GM19467 (cell line): ENCODE data around the gene PRDM4.
"Not testable (repeated sequence)": the region's sequence is repeated elsewhere in the genome, so short reads cannot be mapped to it uniquely, and the experiment has no call there.

Source experiments
- ATAC-seq: cut with Tn5 transposase; IDR thresholded peaks from one replicate; pipeline ENCODE4 v1.9.1; 2021; ENCODE audit warnings: mild to moderate bottlenecking, moderate library complexity; ENCODE audit not compliant: unreplicated experiment

PRDM4 gene

GRCh38 chr12:107775093-107775721 is 14.3 kb upstream of the PRDM4 start:
- ATAC-seq, result no peak

DNA sequence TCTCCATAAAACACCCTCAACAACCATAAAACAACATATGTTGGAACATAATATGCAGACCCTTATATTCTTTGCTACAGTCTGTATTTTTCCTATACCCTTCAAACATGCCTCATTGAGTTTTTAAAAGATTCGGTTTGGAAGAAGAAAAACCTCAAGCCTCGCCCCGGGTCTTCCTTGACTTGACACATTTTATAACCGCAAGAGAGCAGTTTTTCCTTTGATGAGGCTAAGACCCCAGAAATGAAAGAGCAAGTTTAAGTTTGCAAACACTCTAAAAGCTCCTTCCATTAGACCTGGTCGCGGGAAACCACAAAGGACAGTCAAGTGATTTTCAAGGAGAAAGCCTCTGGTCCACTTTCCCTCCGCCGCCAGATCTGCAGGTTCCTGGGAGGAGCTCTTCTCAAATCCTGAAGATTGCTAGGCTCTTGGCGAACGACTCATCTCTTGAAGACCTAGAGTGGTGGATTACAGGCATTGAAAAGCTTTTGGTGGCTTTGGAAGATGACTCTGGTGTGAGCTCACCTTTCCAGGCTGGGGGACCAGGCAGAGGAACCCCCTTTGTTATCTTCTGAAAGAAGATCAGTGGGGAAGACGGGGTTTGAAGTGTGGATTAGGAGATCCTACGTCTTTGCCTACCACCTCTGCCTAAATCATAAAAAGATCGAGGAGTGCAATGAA is 13.6 kb upstream of the PRDM4 start, which contains the start of gene ASCL4:
ASCL4 (plus strand) TSS at position 356 of the 681 bp plus-strand sequence. CDS start 515 bp downstream, outside the sequence.
- ATAC-seq, result no peak

DNA sequence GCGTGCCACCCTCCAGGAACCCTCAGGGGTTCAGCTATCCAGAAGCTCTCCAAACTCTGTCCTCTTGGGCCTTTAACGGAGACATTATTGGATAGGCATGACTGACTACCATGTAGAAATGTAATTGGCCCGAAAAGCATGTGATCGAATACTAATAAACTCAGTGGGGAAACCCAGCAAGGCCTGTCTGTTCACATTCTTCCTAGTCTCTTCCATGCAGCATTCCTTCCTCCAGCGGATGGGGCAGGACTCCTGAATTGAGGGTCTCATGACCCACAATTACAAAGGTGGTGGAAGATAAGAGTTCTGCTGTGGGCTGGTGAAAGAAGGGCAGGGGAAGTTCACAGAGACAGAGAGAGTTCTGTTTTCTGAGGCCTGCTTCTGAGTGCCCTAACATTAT is 6.5 kb upstream of the PRDM4 start:
- ATAC-seq, result no peak

DNA sequence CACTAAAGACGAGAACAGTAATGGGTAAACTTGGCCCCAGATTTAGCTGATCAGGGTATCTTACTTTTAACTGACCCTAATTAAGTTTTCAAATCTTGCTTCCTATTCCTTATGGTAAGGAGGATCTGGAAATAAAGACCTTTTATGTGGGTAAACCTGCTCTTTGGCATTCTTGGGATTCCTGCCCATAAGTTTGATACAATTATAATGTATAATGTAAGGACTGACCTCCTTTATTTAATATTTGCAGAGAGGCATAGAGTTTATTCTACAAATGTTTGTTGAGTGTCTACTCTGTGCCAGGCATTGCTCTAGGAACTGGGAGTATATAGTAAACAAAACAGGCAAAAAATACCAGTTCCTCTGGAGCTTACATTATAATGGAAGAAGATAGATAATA is 4.4 kb upstream of the PRDM4 start:
- no peak for ATAC-seq

GRCh38 chr12:107764626-107765025 is 3.7 kb upstream of the PRDM4 start:
- no peak for ATAC-seq

DNA sequence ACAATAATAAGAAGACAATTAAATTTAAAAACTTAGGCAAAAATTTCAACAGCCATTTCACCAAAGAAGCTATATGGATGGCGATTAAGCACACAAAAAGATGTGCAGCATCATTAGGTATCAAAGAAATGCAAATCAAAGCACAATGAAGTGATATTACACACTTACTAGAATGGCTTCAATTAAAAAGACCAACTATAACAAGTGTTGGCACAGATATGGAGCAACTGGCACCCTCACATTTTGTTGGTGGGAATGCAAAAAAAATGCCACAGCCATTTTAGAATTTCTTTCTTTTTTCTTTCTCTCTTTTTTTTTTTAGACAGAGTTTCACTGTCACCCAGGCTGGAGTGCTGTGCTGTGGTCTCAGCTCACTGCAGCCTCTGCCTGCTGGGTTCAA is 1.9 kb upstream of the PRDM4 start:
- ATAC-seq, result no peak

GRCh38 chr12:107761502-107761904 is 566 bp upstream of the PRDM4 start:
- peak; percentile 6 for ATAC-seq

- peak; percentile 14 for ATAC-seq
Measured at GRCh38 chr12:107760207-107760808, 629 bp downstream of the PRDM4 start.

- no peak for ATAC-seq
Measured at GRCh38 chr12:107759410-107759809, 1.5 kb downstream of the PRDM4 start.

- ATAC-seq, result no peak
Measured at GRCh38 chr12:107749083-107749482, 11.9 kb downstream of the PRDM4 start.

DNA sequence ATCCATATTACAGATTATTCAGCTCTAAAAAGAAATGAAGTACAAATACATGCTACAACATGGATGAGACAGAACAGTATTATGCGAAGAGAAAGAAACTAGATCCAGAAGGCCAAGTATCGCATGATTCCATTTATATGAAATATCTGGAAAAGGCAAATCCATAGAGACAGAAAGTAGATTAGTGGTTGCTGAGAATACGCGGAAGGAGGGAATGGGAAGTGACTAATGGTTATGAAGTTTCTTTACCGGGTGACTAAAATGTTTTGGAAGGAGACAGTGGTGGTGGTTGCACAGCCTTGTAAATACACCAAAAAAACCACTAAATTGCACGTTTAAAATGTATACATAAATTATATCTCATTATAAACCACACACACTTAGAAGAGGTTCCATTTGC is 12.5 kb downstream of the PRDM4 start:
- no peak for ATAC-seq

DNA sequence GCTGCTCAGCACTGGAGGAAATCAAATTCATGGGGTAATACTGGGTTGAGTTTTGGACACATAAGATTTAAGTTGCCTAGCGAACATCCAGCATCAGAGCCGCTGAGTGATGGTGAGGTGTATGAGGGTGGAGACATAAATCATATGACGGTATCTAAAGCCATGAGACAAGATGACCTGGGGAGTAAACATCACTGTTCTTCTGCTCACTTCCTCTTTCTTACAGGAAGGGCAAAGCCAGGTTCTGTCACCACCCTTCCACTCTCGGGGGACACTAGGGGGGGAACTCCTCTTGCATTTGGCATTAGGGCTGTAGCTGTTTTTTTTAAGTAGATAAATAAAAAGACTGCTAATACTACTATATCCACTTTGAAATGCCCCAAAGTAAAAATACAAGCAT is 24.0 kb downstream of the PRDM4 start:
- peak; percentile 89 for ATAC-seq

- ATAC-seq, result no peak
Measured at GRCh38 chr12:107735763-107736162, 25.2 kb downstream of the PRDM4 start.

GRCh38 chr12:107734139-107734538 is 26.8 kb downstream of the PRDM4 start:
- no peak for ATAC-seq

DNA sequence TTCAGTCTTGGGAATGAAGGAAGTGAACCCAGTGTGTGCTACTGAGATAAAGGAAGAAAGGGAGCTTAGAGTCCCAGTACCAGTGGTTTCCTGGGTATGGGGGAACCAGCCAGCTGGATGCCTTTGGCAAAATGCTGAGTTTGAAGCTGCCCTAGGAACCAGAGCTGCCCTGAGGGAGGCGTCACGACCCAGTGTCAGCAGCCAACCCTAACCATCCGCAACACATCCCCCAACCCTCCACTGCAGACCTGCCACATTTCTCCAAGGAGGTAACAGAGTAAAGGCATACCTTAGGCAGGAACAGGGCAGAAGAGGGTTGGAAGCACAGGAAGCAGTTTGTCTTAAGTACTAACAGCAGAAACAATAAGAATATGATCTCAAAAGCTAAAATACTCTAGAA is 28.6 kb downstream of the PRDM4 start:
- no peak for ATAC-seq

DNA sequence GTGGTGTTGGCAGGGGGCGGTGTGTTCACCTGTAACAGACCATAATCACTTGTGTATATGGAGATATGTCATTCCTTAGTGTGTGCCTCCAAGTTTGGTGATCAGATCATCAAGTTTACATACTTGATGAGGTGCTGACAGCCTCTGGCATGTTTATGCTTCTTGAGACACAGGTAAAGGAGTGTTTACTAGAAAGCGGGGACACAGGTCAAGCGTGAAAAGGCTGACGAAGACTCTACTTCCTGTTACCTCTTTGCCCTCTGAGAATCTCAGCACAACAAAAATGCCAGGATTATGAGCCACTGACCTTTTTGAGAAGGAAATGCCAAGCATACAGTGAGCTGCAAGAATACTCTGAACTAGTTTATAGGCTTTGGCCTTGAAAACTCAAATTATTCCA is 29.6 kb downstream of the PRDM4 start:
- ATAC-seq, result no peak

DNA sequence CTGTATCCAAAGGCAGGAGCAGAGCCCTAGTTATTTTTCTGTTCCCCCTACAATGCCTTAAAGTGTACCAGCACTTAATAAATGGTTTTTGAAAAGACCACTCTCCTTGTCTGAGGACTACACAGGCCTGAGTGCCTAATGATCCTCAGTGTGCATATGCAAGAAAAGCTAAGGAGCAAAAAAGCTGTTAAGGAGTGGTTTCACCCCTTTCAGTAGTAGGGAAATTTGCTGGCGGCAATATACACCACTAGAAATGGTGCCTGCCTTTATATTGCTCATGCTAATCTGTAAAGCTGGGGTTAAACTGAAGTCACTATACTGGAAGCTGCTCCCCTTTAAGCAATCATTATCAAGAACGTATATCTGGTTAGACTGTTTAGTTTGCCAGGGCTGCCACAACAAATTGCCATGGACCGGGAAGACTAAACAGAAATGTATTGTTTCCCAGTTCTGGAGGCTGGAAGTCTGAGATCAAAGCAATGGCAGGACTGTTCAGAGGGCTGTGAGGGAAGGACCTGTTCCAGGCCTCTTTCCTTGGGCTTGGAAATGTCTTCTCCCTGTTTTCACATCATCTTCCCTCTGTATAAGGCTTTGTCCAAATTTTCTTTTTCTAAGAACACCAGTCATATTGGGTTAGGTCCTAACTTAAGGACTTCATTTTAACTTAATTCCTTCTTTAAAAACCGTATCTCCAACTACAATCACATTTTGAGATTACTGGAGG is 30.2 kb downstream of the PRDM4 start:
- ATAC-seq, result no peak

DNA sequence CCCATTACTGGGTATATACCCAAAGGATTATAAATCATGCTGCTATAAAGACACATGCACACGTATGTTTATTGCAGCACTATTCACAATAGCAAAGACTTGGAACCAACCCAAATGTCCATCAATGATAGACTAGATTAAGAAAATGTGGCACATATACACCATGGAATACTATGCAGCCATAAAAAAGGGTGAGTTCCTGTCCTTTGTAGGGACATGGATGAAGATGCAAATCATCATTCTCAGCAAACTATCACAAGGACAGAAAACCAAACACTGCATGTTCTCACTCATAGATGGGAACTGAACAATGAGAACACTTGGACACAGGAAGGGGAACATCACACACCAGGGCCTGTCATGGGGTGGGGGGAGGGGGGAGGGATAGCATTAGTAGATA is 33.2 kb downstream of the PRDM4 start:
- ATAC-seq, result not testable (repeated sequence)

DNA sequence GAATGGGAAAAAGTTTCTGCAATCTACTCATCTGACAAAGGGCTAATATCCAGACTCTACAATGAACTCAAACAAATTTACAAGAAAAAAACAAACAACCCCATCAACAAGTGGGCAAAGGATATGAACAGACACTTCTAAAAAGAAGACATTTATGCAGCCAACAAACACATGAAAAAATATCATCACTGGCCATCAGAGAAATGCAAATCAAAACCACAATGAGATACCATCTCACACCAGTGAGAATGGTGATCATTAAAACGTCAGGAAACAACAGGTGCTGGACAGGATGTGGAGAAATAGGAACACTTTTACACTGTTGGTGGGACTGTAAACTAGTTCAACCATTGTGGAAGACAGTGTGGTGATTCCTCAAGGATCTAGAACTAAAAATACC is 33.6 kb downstream of the PRDM4 start:
- not testable (repeated sequence) for ATAC-seq

GRCh38 chr12:107718606-107719005 is 42.3 kb downstream of the PRDM4 start:
- ATAC-seq, result no peak

GRCh38 chr12:107715780-107716179 is 45.2 kb downstream of the PRDM4 start:
- ATAC-seq, result no peak

- not testable (repeated sequence) for ATAC-seq
Measured at GRCh38 chr12:107705522-107705921, 55.4 kb downstream of the PRDM4 start.
